K562 (cell line): Measurements from ENCODE around the gene MYOM3. TPM values are rescaled to one million over a fixed set of nuclear protein-coding genes. Genes with fewer than 3 reads are reported as not detected.

Experiments used
- ATAC-seq: fragments of 200-7000 bp; cut with Tn5 transposase; 3 replicates; pipeline ENCODE4 v1.9.1; 2020; ENCODE audit warnings: moderate library complexity
- BruUV-seq: library from RNA; stranded (reverse); fragments of 400-500 nt; replicated peaks from 2 replicates; lab custom pipeline; 2021; lab: Mats Ljungman, UMichigan
- CTCF ChIA-PET: fragments of 300-600 bp; formaldehyde crosslinking; extraction: SDS; loops from one replicate; lab custom pipeline; 2021; ENCODE audit warnings: low intra/inter-chr PET ratio; lab: Yijun Ruan, JAX
- POLR2A ChIA-PET: fragments of 300-600, 350-650 bp; sonication (Branson Sonifier 250); formaldehyde crosslinking; extraction: SDS; loops from one replicate; lab custom pipeline; 2021; ENCODE audit warnings: antibody characterized with exemption, inconsistent platforms; lab: Yijun Ruan, JAX
- DNase-seq, 4 experiments: peaks; one replicate each; pipeline versions ENCODE4 v3.0.0 to v3.0.0-alpha.2; 2011 to 2018; ENCODE audit warnings: low spot score in 3 of 4, mixed read lengths in 3 of 4; ENCODE audit errors: extremely low read depth in 1 of 4
- FAIRE-seq: peaks from 2 replicates; lab custom pipeline; 2011; peaks lifted over from hg19 to GRCh38; lab: Jason Lieb, UNC
- H2AFZ ChIP-seq: 2 replicates; pipeline ENCODE4 v1.6.0; 2011; ENCODE audit warnings: low read depth, low read length, control low read depth, inconsistent platforms
- H3K27ac ChIP-seq: fragments of 200-600 bp; 3 replicates; pipeline ENCODE4 v1.8.0; 2011; ENCODE audit warnings: low read depth, mild to moderate bottlenecking, control low read depth, inconsistent platforms, low read length, moderate library complexity, mixed read lengths; ENCODE audit errors: extremely low read depth
- H3K27me3 ChIP-seq, 2 experiments: fragments of 300-600 bp in 1 of 2; 2 replicates in 1 of 2; 3 replicates in 1 of 2; pipeline versions ENCODE4 v1.6.0 to v1.8.0; 2011; ENCODE audit warnings: inconsistent platforms in 2 of 2, low read length in 2 of 2, mild to moderate bottlenecking in 1 of 2, mixed read lengths in 1 of 2, moderate library complexity in 1 of 2; ENCODE audit not compliant: control insufficient read depth in 2 of 2, insufficient read depth in 2 of 2
- H3K36me3 ChIP-seq: fragments of 300-600 bp; 3 replicates; pipeline ENCODE4 v1.8.0; 2011; ENCODE audit warnings: mild to moderate bottlenecking, low read length, inconsistent platforms; ENCODE audit not compliant: control insufficient read depth, insufficient read depth
- H3K4me1 ChIP-seq, 2 experiments: fragments of 200-600 bp in 1 of 2; replicated peaks in 1 of 2; 2 replicates in 1 of 2; 3 replicates in 1 of 2; pipeline versions ENCODE4 v1.5.1 to v1.8.0; 2011; ENCODE audit warnings: inconsistent platforms in 2 of 2, low read length in 2 of 2, mild to moderate bottlenecking in 1 of 2, mixed read lengths in 1 of 2, moderate library complexity in 1 of 2; ENCODE audit not compliant: control insufficient read depth in 2 of 2, insufficient read depth in 2 of 2
- H3K4me2 ChIP-seq: 2 replicates; pipeline ENCODE4 v1.6.1; 2011; ENCODE audit warnings: low read length, control low read depth, inconsistent platforms, mixed read lengths; ENCODE audit not compliant: insufficient read depth
- H3K4me3 ChIP-seq: fragments of 200-600 bp; sonication (generic), shearing (Covaris generic); 2 replicates; pipeline ENCODE4 v1.5.1; 2016; ENCODE audit warnings: control low read depth, inconsistent platforms
- H3K79me2 ChIP-seq: fragments of 200-600 bp; 3 replicates; pipeline ENCODE4 v1.8.0; 2011; ENCODE audit warnings: low read length, inconsistent platforms; ENCODE audit not compliant: control insufficient read depth, insufficient read depth
- H3K9ac ChIP-seq, 2 experiments: 2 replicates each; pipeline versions ENCODE4 v1.6.0 to v1.6.1; 2011; ENCODE audit warnings: low read depth in 2 of 2, low read length in 2 of 2, control low read depth in 1 of 2, inconsistent platforms in 1 of 2, mild to moderate bottlenecking in 1 of 2, mixed read lengths in 1 of 2; ENCODE audit not compliant: insufficient read depth in 1 of 2
- H3K9me1 ChIP-seq: one replicate; pipeline ENCODE4 v1.6.0; 2011; ENCODE audit warnings: inconsistent platforms, mild to moderate bottlenecking, low read length, moderate library complexity; ENCODE audit not compliant: control insufficient read depth, insufficient read depth
- H3K9me3 ChIP-seq: replicated peaks from 2 replicates; pipeline ENCODE4 v1.5.1; 2011; ENCODE audit warnings: low read depth, low read length, inconsistent platforms; ENCODE audit not compliant: control insufficient read depth, insufficient read depth
- H4K20me1 ChIP-seq: replicated peaks from 2 replicates; pipeline ENCODE4 v1.6.1; 2011; ENCODE audit warnings: low read length, inconsistent platforms, mixed read lengths; ENCODE audit not compliant: control insufficient read depth, insufficient read depth
- BRD9 ChIP-seq: fragments of 450-650 bp; IDR thresholded peaks from 2 replicates; pipeline ENCODE4 v1.6.1; 2018; ENCODE audit warnings: low read depth; ENCODE audit not compliant: partially characterized antibody
- C11orf30 ChIP-seq: fragments of 450-650 bp; IDR thresholded peaks from 2 replicates; pipeline ENCODE4 v1.6.1; 2016; ENCODE audit warnings: low read depth, mild to moderate bottlenecking
- HDAC1 ChIP-seq, 2 experiments: fragments of 450-650 bp; IDR thresholded peaks; 2 replicates each; pipeline ENCODE4 v1.6.1; 2016 to 2017; ENCODE audit warnings: inconsistent platforms in 1 of 2, mild to moderate bottlenecking in 1 of 2, moderate library complexity in 1 of 2
- MAFG ChIP-seq: fragments of 450-650 bp; conservative IDR thresholded peaks from 2 replicates; pipeline ENCODE4 v1.6.1; 2016; ENCODE audit warnings: missing genetic modification characterization, missing compliant biosample characterization
- SIN3A ChIP-seq, 2 experiments: fragments of 150-350 bp in 1 of 2; IDR thresholded peaks; 2 replicates each; pipeline ENCODE4 v1.6.1; 2011 to 2016; ENCODE audit warnings: borderline replicate concordance in 2 of 2, low read depth in 2 of 2, low read length in 2 of 2, mild to moderate bottlenecking in 2 of 2, moderate library complexity in 2 of 2; ENCODE audit not compliant: control insufficient read depth in 1 of 2
- ZNF316 ChIP-seq: fragments of 450-650 bp; IDR thresholded peaks from 2 replicates; pipeline ENCODE4 v1.6.1; 2016
- ZNF384 ChIP-seq: IDR thresholded peaks from 2 replicates; pipeline ENCODE4 v1.6.1; 2012; ENCODE audit warnings: low read depth, low read length, improper control_type of control experiment
- WGBS: fragments of 100-300 bp; shearing (Covaris generic); methylation state at CpG from one replicate; pipeline ENCODE4 v1.1.6; 2016; ENCODE audit warnings: low coverage, mixed read lengths; ENCODE audit not compliant: insufficient coverage; ENCODE audit errors: missing lambda C conversion rate; 5-methylcytosine and 5-hydroxymethylcytosine counted together
- in situ Hi-C: fragments of 300-500 bp; cut with MboI; formaldehyde crosslinking; loops from 4 replicates; pipeline ENCODE4 v1.15.0; 2018; ENCODE audit warnings: inconsistent platforms, mixed read lengths
- intact Hi-C: fragments of 100-400 bp; cut with micrococcal nuclease; formaldehyde crosslinking; loops from 2 replicates; pipeline ENCODE4 v1.14.2; 2022
- polyA plus RNA-seq, 8 experiments: library from polyadenylated mRNA; depleted of rRNA in 4 of 8; stranded (reverse) in 5 of 8; unstranded in 3 of 8; fragments of >200 nt; fragmentation: Nextera tagmentation in 2 of 8; fragmentation: Illumina TruSeq in 1 of 8; extraction: Ambion mirVana in 2 of 8; extraction: Trizol in 1 of 8; gene quantifications; 2 replicates each; pipeline versions ENCODE4 v1.2.1 to v1.2.3, GENCODE V29; 2011 to 2014; ENCODE audit warnings: inconsistent platforms in 1 of 8, missing spikeins in 1 of 8
- total RNA-seq, 7 experiments: library from RNA; depleted of rRNA in 6 of 7; stranded (reverse); fragments of >200 nt in 6 of 7; fragmentation: Illumina TruSeq in 2 of 7; extraction: Trizol in 2 of 7; gene quantifications; 2 replicates each; pipeline versions ENCODE4 v1.2.1 to v1.2.3, GENCODE V29; 2011 to 2021; ENCODE audit warnings: low replicate concordance in 1 of 7
- TF ChIP-seq, protein P1 (sequence below): fragments of 200-800 bp; sonication (Bioruptor generic); IDR thresholded peaks from 2 replicates; pipeline ENCODE4 v1.6.1; 2017; ENCODE audit warnings: missing genetic modification characterization, missing compliant biosample characterization

Gene MYOM3
- total and polyA plus RNA-seq, 9 of the 15 experiments (the other 6 are each of a cell fraction or from before 2014, with no cell fraction given): 0.01 TPM; not detected in 8

DNA sequence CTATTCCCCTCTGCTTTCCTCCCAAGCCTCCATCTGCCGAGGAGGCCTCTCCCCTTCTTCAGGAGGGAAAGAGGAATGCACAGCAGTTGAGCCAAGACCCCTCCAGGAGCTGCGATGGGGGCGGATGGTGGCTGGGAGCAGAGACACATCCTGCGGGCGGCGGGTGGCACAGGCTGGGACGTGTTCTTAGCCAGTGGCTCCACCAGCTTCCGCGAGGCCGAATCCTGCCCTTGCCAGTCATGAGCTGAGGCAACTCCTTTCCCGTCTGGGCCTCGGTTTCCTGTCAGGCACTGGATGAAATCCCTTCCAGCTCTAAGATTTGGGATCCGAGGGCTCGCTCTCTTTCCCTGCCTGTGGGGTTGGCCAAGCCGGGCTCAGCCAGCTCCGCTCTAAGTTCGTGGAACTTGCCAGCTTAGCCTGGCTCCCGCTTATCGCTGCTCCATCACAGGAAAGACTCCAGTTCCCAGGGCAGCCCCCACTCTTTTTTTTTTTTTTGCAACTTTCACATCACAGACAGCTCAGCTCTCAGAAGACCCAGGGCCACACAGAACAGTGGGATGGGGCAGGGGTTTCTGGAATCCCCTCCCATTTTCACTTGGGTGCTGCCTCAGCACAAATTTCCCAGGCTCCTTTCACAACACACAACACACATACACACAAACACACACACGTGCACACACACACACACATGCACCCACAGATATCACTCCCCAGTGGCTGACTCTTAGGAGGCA is 506 bp downstream of the MYOM3 start:
- in situ Hi-C loops (no loop called here), intact Hi-C loops (loop anchor here (5.0 kb wide), 1 partner anchor 164 kb away; no protein-coding TSS in a partner anchor)
- H3K79me2 ChIP-seq: no peaks in the 10 kb centered on the region
- no peaks in the 10 kb centered on the region for H3K36me3 ChIP-seq
- no peak overlapping the region for H3K4me3 ChIP-seq
- no peak overlapping the region for H2AFZ ChIP-seq
- WGBS: 5% methylated on average over 20 of the region's 20 CpGs
- no peak overlapping the region for H3K4me2 ChIP-seq
- no TSS peak for BruUV-seq
- peaks cover 14% of the 10 kb centered on the region for H4K20me1 ChIP-seq
- H3K4me1 ChIP-seq: peaks cover 0 to 24% of the 10 kb centered on the region in 2 experiments; a peak in 3 of 5 replicates
- H3K27me3 ChIP-seq: peaks cover 61 to 89% of the 10 kb centered on the region in 2 experiments
- ChIA-PET CTCF (interaction anchor here (1.0 to 1.5 kb wide), 3 partner anchors 40 to 339 kb away, joined by 3 to 7 read pairs (median 4); no protein-coding TSS in a partner anchor), POLR2A (interaction anchor here (0.6 to 1.7 kb wide), 5 partner anchors 9 to 429 kb away, joined by 3 to 9 read pairs (median 3); no protein-coding TSS in a partner anchor)
- ATAC-seq (no peak), FAIRE-seq (no peak), DNase-seq (no peak)
- H3K27ac ChIP-seq: no peak overlapping the region
- TF ChIP-seq HDAC1 (IDR thresholded peaks at IDR 0.05) (no peak), C11orf30 (peak; percentile 52; the same call in 1 of the 2 replicates), MAFG (peak; percentile 41), SIN3A (IDR thresholded peaks at IDR 0.05; ENCODE audit: borderline replicate concordance in 2 of 2, control insufficient read depth in 1 of 2, low read depth in 2 of 2, low read length in 2 of 2) (no peak), ZNF316 (peak; percentile 80), BRD9 (no peak), ZNF384 (no peak)
- TF ChIP-seq, protein P1, sequence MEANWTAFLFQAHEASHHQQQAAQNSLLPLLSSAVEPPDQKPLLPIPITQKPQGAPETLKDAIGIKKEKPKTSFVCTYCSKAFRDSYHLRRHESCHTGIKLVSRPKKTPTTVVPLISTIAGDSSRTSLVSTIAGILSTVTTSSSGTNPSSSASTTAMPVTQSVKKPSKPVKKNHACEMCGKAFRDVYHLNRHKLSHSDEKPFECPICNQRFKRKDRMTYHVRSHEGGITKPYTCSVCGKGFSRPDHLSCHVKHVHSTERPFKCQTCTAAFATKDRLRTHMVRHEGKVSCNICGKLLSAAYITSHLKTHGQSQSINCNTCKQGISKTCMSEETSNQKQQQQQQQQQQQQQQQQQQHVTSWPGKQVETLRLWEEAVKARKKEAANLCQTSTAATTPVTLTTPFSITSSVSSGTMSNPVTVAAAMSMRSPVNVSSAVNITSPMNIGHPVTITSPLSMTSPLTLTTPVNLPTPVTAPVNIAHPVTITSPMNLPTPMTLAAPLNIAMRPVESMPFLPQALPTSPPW (CRISPR knock-in tag): no peak
- no peaks in the 10 kb centered on the region for H3K9me3 ChIP-seq
- no peaks in the 10 kb centered on the region for H3K9me1 ChIP-seq
- H3K9ac ChIP-seq: 0 out of 4 replicates have a peak overlapping the region, but pooled peaks of 1 of the 2 experiments have one; percentile 16
